GM19397 (cell line): ENCODE results near the gene RPL26.
"Not testable (repeated sequence)": the region's sequence is repeated elsewhere in the genome, so short reads cannot be mapped to it uniquely, and the experiment has no call there.

Experiments used
- ATAC-seq: cut with Tn5 transposase; IDR thresholded peaks from one replicate; pipeline ENCODE4 v1.9.1; 2021; ENCODE audit warnings: mild to moderate bottlenecking, moderate library complexity; ENCODE audit not compliant: unreplicated experiment

The RPL26 gene

GRCh38 chr17:8369944-8370343 is 13.0 kb downstream of the RPL26 start:
- no peak for ATAC-seq

DNA sequence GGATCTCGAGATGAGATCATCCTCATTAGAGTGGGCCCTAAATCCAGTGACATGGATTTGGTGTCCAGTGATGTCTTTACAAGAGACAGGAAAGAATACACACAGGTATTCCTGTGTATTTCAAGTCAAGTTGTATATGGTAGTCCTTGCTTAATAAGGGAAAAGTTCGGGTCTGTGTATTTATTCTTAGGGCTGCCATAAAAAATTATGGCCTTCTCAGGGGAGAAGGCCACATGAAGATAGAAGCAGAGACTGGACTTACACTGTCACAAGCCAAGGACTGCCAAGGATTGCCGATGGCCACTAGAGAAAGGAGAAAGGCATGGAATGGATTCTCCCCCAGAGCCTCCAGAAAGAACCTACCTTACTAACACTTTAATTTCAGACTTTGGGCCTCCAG is 14.8 kb downstream of the RPL26 start:
- ATAC-seq, result no peak

GRCh38 chr17:8366231-8366630 is 16.8 kb downstream of the RPL26 start:
- no peak for ATAC-seq

DNA sequence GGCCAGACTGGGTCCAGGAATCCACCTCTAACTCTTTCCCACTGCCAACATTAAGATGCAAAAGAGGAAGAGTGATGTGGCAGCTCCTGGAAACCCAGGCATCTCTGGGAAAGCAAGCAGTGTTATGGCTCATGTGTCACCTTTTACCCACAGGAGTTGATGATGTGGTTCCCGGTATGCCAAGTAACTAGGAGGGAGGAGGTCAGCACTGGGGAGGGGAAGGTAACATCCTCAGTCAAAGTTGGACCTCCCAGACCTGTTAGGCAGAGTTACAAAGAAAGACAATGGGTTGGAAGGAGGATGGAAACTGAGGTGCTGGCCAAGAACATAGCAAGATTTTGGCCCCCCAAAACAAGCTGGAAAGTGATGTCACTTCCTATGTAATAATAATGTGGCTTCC is 17.9 kb downstream of the RPL26 start:
- ATAC-seq, result no peak

- no peak for ATAC-seq
Measured at GRCh38 chr17:8362651-8363332, 20.2 kb downstream of the RPL26 start.

DNA sequence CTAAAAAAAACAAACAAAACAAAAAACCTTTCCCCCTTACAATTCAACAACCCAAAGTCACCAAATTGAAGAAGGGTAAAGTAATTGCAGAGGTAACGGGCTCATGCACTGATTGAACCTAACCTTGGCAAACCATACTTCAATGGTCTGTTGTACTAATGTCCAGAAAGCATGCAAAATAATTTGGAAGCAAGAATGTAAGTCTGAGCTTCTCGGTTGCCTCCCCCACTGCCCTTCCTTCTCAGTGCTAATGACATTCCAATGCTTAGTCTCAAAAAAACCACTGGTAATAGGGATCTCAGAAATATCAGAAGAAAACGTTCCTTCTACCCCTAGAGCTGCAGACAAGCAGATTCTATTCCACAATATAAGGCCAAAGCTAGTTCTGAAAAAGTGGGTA is 22.2 kb downstream of the RPL26 start:
- no peak for ATAC-seq

GRCh38 chr17:8360260-8360659 is 22.7 kb downstream of the RPL26 start:
- ATAC-seq, result no peak

DNA sequence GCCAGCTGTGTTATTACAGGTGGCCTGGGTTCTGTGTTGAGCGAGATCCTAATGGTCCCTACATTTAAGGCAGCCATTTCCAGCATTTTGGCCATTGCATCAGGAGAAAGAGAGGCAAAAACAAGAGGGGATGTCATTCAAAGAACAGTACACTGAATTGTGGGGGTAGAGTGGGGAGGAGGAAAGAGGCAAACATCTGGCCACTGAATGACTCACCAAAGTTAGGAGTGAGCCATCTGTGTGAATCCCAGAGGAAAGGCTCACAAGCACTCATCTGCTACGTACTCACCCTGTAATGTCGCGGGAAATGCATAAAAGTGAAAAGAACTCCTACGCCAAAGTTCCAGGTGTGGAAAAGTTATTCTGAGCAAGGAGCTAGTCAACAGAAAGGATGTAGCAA is 23.2 kb downstream of the RPL26 start:
- no peak for ATAC-seq

- ATAC-seq, result no peak
Measured at GRCh38 chr17:8357910-8358309, 25.1 kb downstream of the RPL26 start.

- no peak for ATAC-seq
Measured at GRCh38 chr17:8354236-8354635, 28.8 kb downstream of the RPL26 start.

DNA sequence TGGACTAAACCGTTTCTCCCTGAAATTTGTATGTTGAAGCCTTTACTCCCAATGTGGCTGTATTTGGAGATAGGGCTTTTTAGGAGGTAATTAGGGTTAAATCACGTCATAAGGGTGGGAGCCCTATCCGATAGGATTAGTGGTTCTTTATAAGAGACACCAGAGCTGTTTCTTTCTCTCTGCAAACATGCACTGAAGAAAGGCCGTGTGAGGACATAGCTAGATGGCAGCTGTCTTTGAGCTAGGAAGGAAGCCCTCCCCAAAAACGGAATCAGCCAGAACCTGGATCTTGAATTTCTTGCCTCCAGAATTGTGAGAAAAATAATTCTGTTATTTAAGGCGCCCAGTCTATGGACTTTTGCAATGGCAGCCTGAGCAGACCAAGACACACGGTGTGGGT is 29.3 kb downstream of the RPL26 start:
- no peak for ATAC-seq

- no peak for ATAC-seq
Measured at GRCh38 chr17:8350339-8350738, 32.7 kb downstream of the RPL26 start.

DNA sequence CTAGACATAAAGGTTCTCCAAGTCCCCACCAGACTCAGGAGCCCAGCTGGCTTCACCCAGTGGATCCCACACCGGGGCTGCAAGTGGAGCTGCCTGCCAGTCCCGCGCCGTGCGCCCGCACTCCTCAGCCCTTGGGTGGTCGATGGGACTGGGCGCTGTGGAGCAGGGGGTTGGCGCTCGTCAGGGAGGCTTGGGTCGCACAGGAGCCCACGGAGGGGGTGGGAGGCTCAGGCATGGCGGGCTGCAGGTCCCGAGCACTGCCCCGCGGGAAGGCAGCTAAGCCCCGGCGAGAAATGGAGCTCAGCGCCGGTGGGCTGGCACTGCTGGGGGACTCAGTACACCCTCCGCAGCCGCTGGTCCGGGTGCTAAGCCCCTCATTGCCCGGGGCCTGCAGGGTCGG is 36.0 kb downstream of the RPL26 start:
- ATAC-seq, result not testable (repeated sequence)

DNA sequence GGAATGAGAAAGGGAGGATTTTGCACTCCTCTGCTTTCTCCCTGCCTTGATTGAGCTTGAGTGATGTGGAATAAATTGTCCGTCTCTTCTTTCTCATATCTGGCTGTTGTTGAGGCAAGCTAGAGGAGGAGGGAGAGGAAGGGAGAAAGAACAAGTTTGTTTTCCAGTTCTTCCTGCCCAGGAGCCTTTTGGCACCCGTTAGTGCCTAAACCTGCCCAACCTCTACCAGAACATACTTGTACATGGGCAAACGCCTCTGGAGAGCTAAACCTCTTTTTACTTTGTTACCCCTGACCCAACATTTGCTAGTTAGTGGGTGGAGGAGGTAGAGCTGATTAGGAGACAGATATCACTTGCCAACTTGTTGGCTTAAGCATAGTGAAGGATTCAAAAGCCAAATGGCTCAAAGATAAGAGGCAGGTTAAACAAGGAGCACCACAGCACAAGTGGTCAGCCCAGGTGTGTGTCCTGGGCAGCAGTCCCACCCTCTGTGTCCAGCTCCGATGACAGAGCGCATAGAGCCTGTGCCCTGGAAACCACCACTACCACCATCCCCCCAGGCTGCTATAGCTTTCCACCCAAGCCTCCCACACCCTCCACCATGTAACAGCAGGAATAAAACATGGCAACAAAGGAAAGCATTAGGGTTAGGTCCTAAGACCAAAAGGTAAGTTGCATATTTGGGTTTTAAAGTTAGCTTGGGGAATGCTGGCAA is 36.9 kb downstream of the RPL26 start:
- no peak for ATAC-seq

DNA sequence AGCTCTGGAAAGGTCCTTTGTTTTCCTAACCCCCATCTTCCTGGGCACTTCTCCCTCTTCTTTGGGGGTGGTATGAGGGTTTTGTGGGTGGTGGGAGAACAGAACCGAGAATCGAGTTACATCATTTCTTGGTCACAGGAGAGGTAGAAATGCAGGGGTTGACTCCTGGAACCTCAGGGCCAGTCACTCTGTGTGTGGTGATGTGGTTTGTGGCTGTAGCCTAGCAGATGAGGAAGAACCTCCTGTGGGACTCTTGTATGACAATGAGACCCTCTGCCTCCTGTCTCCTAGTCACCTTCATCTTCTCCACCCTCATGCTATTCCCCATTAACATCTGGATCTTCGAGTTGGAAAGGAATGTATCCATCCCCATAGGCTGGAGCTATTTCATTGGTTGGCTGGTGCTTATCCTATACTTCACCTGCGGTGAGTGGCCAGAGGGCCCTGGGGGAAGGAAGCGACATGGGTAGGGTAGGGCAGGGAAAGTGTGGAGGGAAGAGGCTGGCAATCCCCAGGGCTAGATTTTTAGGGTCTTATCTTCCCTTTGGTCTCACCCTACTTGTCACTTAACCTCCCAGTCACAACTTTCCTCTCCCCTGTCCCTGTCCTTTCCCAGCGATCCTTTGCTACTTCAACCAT is 37.8 kb downstream of the RPL26 start:
- no peak for ATAC-seq

GRCh38 chr17:8341456-8341855 is 41.5 kb downstream of the RPL26 start:
- ATAC-seq, result no peak

- no peak for ATAC-seq
Measured at GRCh38 chr17:8339540-8339939, 43.5 kb downstream of the RPL26 start, which contains the start of gene ODF4. ODF4 (plus strand) TSS chr17:8339840; CDS start chr17:8340052, 212 bp downstream.

- no peak for ATAC-seq
Measured at GRCh38 chr17:8338753-8339140, 44.2 kb downstream of the RPL26 start.

GRCh38 chr17:8337802-8338752 is 44.9 kb downstream of the RPL26 start:
- ATAC-seq, result no peak

DNA sequence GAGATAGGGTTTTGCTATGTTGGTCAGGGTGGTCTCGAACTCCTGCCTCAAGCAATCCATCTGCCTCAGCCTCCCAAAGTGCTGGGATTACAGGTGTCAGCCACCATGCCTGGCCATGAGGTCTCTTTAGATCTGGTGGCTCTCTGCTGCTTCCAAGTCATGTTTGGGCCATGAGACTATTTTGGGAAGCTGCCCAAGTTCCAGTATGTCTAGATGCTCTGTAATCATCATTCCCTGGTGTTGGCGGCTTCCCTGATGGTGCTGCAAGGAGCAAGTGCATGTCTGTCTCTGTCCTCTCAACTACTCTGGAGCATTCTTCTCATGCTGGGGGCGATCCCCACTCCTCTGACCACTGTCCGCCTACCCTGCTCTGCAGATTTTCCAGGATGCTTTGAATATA is 49.7 kb downstream of the RPL26 start:
- no peak for ATAC-seq

DNA sequence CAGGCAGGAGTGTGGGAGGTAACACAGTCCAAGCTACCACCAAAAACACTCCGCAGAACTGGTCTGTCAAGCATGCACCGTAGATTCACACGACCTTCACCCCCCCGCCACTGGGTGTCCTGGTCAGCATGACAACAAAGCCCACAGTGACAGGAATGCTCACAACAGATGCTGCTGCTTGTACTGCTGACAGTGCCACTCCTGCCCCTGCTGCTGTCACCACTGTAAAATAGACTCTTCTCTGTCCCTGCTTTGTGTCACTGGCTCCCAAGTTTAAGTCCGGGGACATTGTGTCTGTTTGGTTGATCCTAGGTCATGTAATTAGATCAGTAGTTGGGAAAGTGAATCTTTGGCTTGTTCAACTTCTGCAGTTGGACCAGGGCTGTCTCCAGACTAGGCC is 50.3 kb downstream of the RPL26 start:
- no peak for ATAC-seq
